IPS-20b (cell line): Measurements from ENCODE around the gene SLC35B1.

Experiments used
- H3K27ac ChIP-seq: one replicate; pipeline ENCODE4 v1.5.1; 2013; ENCODE audit warnings: low read length
- H3K27me3 ChIP-seq: 2 replicates; pipeline ENCODE4 v1.6.1; 2013; ENCODE audit warnings: mild to moderate bottlenecking, low read length, inconsistent platforms; ENCODE audit not compliant: insufficient read depth
- H3K36me3 ChIP-seq: 2 replicates; pipeline ENCODE4 v1.6.1; 2013; ENCODE audit warnings: low read depth, mild to moderate bottlenecking, inconsistent platforms, low read length, moderate library complexity; ENCODE audit not compliant: insufficient read depth
- H3K4me1 ChIP-seq: 2 replicates; pipeline ENCODE4 v1.6.1; 2013; ENCODE audit warnings: mild to moderate bottlenecking, control low read depth, inconsistent platforms, low read length, moderate library complexity; ENCODE audit not compliant: insufficient read depth
- H3K4me3 ChIP-seq: 2 replicates; pipeline ENCODE4 v1.5.1; 2013; ENCODE audit warnings: mild to moderate bottlenecking, low read length, inconsistent platforms
- H3K9ac ChIP-seq: 2 replicates; pipeline ENCODE4 v1.6.1; 2013; ENCODE audit warnings: low read depth, mild to moderate bottlenecking, inconsistent platforms, low read length, moderate library complexity
- H3K9me3 ChIP-seq: 2 replicates; pipeline ENCODE4 v1.6.1; 2013; ENCODE audit warnings: mild to moderate bottlenecking, low read depth, low read length, inconsistent platforms; ENCODE audit not compliant: insufficient read depth

The SLC35B1 gene

GRCh38 chr17:49746791-49747490, 39.2 kb upstream of the SLC35B1 start:
- Histone ChIP-seq H3K4me3 (no peak overlapping the region), H3K27me3 (no peaks in the 10 kb centered on the region), H3K9me3 (no peaks in the 10 kb centered on the region), H3K27ac (no peak overlapping the region), H3K9ac (no peak overlapping the region), H3K4me1 (0 out of 2 replicates have a peak, but pooled peaks cover 4% of the 10 kb centered on the region), H3K36me3 (peaks cover 14% of the 10 kb centered on the region; the same call in 1 of the 2 replicates)

GRCh38 chr17:49745175-49746139, 37.7 kb upstream of the SLC35B1 start:
- peaks cover 14% of the 10 kb centered on the region; the same call in 1 of the 2 replicates for H3K36me3 ChIP-seq
- no peaks in the 10 kb centered on the region for H3K9me3 ChIP-seq
- 0 out of 2 replicates have a peak, but pooled peaks cover 4% of the 10 kb centered on the region for H3K4me1 ChIP-seq
- no peak overlapping the region for H3K27ac ChIP-seq
- no peak overlapping the region for H3K4me3 ChIP-seq
- H3K9ac ChIP-seq: no peak overlapping the region
- H3K27me3 ChIP-seq: no peaks in the 10 kb centered on the region

GRCh38 chr17:49742166-49742638, 34.4 kb upstream of the SLC35B1 start:
- no peak overlapping the region for H3K4me3 ChIP-seq
- H3K36me3 ChIP-seq: no peaks in the 10 kb centered on the region
- H3K27me3 ChIP-seq: no peaks in the 10 kb centered on the region
- 0 out of 2 replicates have a peak, but pooled peaks cover under 1% of the 10 kb centered on the region for H3K4me1 ChIP-seq
- H3K9me3 ChIP-seq: no peaks in the 10 kb centered on the region
- H3K9ac ChIP-seq: no peak overlapping the region
- no peak overlapping the region for H3K27ac ChIP-seq

GRCh38 chr17:49741692-49742076, 33.9 kb upstream of the SLC35B1 start:
- Histone ChIP-seq H3K4me1 (no peaks in the 10 kb centered on the region), H3K27ac (no peak overlapping the region), H3K9ac (no peak overlapping the region), H3K27me3 (no peaks in the 10 kb centered on the region), H3K9me3 (no peaks in the 10 kb centered on the region), H3K4me3 (no peak overlapping the region), H3K36me3 (no peaks in the 10 kb centered on the region)

GRCh38 chr17:49741009-49741691, 33.4 kb upstream of the SLC35B1 start:
- no peak overlapping the region for H3K4me3 ChIP-seq

GRCh38 chr17:49739641-49740271, 32.0 kb upstream of the SLC35B1 start:
- Histone ChIP-seq H3K9me3 (no peaks in the 10 kb centered on the region), H3K4me3 (no peak overlapping the region), H3K9ac (no peak overlapping the region), H3K36me3 (no peaks in the 10 kb centered on the region), H3K27me3 (no peaks in the 10 kb centered on the region), H3K27ac (no peak overlapping the region), H3K4me1 (no peaks in the 10 kb centered on the region)

More at GRCh38 chr17:49741009-49741691, 33.4 kb upstream of the SLC35B1 start:
- H3K9ac ChIP-seq: no peak overlapping the region
- H3K4me1 ChIP-seq: no peaks in the 10 kb centered on the region
- H3K27me3 ChIP-seq: no peaks in the 10 kb centered on the region
- H3K36me3 ChIP-seq: no peaks in the 10 kb centered on the region
- H3K9me3 ChIP-seq: no peaks in the 10 kb centered on the region
- H3K27ac ChIP-seq: no peak overlapping the region

- Histone ChIP-seq H3K9ac (no peak overlapping the region), H3K36me3 (no peaks in the 10 kb centered on the region), H3K9me3 (no peaks in the 10 kb centered on the region), H3K27me3 (no peaks in the 10 kb centered on the region), H3K27ac (no peak overlapping the region), H3K4me3 (no peak overlapping the region), H3K4me1 (no peaks in the 10 kb centered on the region)
Observed at GRCh38 chr17:49738456-49739163, 30.8 kb upstream of the SLC35B1 start.

GRCh38 chr17:49734515-49735490, 27.0 kb upstream of the SLC35B1 start:
- no peaks in the 10 kb centered on the region for H3K4me1 ChIP-seq
- no peak overlapping the region for H3K27ac ChIP-seq
- H3K27me3 ChIP-seq: no peaks in the 10 kb centered on the region
- no peaks in the 10 kb centered on the region for H3K9me3 ChIP-seq
- H3K4me3 ChIP-seq: no peak overlapping the region
- peaks cover 4% of the 10 kb centered on the region; the same call in 1 of the 2 replicates for H3K36me3 ChIP-seq
- no peak overlapping the region for H3K9ac ChIP-seq

- no peak overlapping the region for H3K9ac ChIP-seq
- H3K4me3 ChIP-seq: no peak overlapping the region
- H3K9me3 ChIP-seq: no peaks in the 10 kb centered on the region
- H3K36me3 ChIP-seq: peaks cover 5% of the 10 kb centered on the region; the same call in 1 of the 2 replicates
- no peak overlapping the region for H3K27ac ChIP-seq
- H3K27me3 ChIP-seq: no peaks in the 10 kb centered on the region
- no peaks in the 10 kb centered on the region for H3K4me1 ChIP-seq
Observed at GRCh38 chr17:49731435-49731831, 23.7 kb upstream of the SLC35B1 start.
